ENCODE results near the gene GINS1.

GRCh38 chr20:25418776-25419175 is 11.3 kb downstream of the GINS1 start:
- TF ChIP-seq, protein P1, sequence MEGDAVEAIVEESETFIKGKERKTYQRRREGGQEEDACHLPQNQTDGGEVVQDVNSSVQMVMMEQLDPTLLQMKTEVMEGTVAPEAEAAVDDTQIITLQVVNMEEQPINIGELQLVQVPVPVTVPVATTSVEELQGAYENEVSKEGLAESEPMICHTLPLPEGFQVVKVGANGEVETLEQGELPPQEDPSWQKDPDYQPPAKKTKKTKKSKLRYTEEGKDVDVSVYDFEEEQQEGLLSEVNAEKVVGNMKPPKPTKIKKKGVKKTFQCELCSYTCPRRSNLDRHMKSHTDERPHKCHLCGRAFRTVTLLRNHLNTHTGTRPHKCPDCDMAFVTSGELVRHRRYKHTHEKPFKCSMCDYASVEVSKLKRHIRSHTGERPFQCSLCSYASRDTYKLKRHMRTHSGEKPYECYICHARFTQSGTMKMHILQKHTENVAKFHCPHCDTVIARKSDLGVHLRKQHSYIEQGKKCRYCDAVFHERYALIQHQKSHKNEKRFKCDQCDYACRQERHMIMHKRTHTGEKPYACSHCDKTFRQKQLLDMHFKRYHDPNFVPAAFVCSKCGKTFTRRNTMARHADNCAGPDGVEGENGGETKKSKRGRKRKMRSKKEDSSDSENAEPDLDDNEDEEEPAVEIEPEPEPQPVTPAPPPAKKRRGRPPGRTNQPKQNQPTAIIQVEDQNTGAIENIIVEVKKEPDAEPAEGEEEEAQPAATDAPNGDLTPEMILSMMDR (IDR thresholded peaks at IDR 0.05; ENCODE audit: insufficient read depth, low read depth, low read length), result no peak
- TF ChIP-seq EZH2 (IDR thresholded peaks at IDR 0.05; ENCODE audit: insufficient read depth, low read length), result no peak
